ENCODE measurements around the gene DYNC1LI1.

DNA sequence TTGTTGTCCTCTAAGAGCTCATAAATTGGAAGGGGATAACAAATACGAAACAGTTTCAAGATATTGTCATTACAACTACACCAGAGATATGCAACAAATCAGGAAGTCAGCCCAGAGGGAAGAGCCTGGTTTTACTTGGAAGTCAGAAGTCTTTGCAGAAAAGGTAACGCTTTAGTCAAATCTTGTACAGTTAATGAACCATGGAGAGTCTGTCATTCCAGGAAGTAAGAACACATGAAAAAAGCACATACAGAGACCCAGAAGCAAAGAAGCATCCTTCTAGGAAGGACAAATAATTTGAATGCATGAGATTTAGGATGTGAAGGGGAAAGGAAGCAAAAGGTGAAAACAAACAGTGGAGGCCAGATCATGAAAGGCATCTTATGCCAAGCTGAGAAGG is 19.6 kb downstream of the DYNC1LI1 start:
- TF ChIP-seq, protein P1, sequence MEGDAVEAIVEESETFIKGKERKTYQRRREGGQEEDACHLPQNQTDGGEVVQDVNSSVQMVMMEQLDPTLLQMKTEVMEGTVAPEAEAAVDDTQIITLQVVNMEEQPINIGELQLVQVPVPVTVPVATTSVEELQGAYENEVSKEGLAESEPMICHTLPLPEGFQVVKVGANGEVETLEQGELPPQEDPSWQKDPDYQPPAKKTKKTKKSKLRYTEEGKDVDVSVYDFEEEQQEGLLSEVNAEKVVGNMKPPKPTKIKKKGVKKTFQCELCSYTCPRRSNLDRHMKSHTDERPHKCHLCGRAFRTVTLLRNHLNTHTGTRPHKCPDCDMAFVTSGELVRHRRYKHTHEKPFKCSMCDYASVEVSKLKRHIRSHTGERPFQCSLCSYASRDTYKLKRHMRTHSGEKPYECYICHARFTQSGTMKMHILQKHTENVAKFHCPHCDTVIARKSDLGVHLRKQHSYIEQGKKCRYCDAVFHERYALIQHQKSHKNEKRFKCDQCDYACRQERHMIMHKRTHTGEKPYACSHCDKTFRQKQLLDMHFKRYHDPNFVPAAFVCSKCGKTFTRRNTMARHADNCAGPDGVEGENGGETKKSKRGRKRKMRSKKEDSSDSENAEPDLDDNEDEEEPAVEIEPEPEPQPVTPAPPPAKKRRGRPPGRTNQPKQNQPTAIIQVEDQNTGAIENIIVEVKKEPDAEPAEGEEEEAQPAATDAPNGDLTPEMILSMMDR (conservative IDR thresholded peaks at IDR 0.05): no peak
- no peak for TF ChIP-seq EZH2 (IDR thresholded peaks at IDR 0.05; ENCODE audit: low read depth)
